Prostate gland (tissue), 2 donors: Measurements from ENCODE around the gene SEMA6B.

ENCODE experiments used
- POLR2A ChIP-seq: fragments of 450-650 bp; IDR thresholded peaks from one replicate; pipeline ENCODE4 v1.6.1; 2016; ENCODE audit warnings: antibody characterized with exemption, mild to moderate bottlenecking
- POLR2AphosphoS5 ChIP-seq: sonication (generic); formaldehyde crosslinking; IDR thresholded peaks from one replicate; pipeline ENCODE4 v1.6.1; 2017; ENCODE audit warnings: antibody characterized with exemption
- TF ChIP-seq, protein P1 (sequence below), 4 experiments: fragments of 200-600 bp in 2 of 4; fragments of 450-650 bp in 2 of 4; sonication (generic) in 2 of 4; IDR thresholded peaks; 1 replicate in 3 of 4; 2 replicates in 1 of 4; pipeline ENCODE4 v1.5.1; 2016 to 2019; ENCODE audit warnings: antibody characterized with exemption in 4 of 4, mild to moderate bottlenecking in 2 of 4, moderate library complexity in 2 of 4

GRCh38 chr19:4581666-4582553 lies 22.4 kb upstream of the SEMA6B start:
- no peak for TF ChIP-seq POLR2AphosphoS5
- no peak for TF ChIP-seq POLR2A
- TF ChIP-seq, protein P1, sequence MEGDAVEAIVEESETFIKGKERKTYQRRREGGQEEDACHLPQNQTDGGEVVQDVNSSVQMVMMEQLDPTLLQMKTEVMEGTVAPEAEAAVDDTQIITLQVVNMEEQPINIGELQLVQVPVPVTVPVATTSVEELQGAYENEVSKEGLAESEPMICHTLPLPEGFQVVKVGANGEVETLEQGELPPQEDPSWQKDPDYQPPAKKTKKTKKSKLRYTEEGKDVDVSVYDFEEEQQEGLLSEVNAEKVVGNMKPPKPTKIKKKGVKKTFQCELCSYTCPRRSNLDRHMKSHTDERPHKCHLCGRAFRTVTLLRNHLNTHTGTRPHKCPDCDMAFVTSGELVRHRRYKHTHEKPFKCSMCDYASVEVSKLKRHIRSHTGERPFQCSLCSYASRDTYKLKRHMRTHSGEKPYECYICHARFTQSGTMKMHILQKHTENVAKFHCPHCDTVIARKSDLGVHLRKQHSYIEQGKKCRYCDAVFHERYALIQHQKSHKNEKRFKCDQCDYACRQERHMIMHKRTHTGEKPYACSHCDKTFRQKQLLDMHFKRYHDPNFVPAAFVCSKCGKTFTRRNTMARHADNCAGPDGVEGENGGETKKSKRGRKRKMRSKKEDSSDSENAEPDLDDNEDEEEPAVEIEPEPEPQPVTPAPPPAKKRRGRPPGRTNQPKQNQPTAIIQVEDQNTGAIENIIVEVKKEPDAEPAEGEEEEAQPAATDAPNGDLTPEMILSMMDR (IDR thresholded peaks at IDR 0.05), result no peak
